Stomach (tissue), 9 donors: ENCODE measurements around the gene POMT1. TPM values are rescaled to one million over a fixed set of nuclear protein-coding genes. Genes with fewer than 3 reads are reported as not detected.
"Not testable (repeated sequence)": the region's sequence is repeated elsewhere in the genome, so short reads cannot be mapped to it uniquely, and the experiment has no call there.

ENCODE experiments used
- DNase-seq, 2 donors: peaks; one replicate each; pipeline versions ENCODE4 v3.0.0 to v3.0.0-alpha.2; 2013 to 2019
- H3K27ac ChIP-seq, 5 donors: fragments of 200-600 bp in 4 of 5; sonication (generic) in 4 of 5; one replicate each; pipeline ENCODE4 v1.5.1; 2013 to 2019; ENCODE audit warnings: mild to moderate bottlenecking in 1 of 5, moderate library complexity in 1 of 5
- H3K27me3 ChIP-seq, 3 donors: fragments of 200-600 bp; sonication (generic); one replicate each; pipeline ENCODE4 v1.5.1; 2017 to 2019; ENCODE audit warnings: mixed run types in 1 of 3
- H3K36me3 ChIP-seq, 4 donors: fragments of 200-600 bp; sonication (generic); 1 replicate in 3 of 4; 2 replicates in 1 of 4; pipeline ENCODE4 v1.5.1; 2016 to 2019
- H3K4me1 ChIP-seq, 4 donors: fragments of 200-600 bp; sonication (generic); one replicate each; pipeline ENCODE4 v1.5.1; 2016 to 2019
- H3K4me3 ChIP-seq, 4 donors: fragments of 200-600 bp; sonication (generic) in 3 of 4; one replicate each; pipeline ENCODE4 v1.5.1; 2016 to 2019; ENCODE audit warnings: mild to moderate bottlenecking in 1 of 4
- H3K9me3 ChIP-seq, 4 donors: fragments of 200-600 bp; sonication (generic); one replicate each; pipeline ENCODE4 v1.5.1; 2016 to 2019
- EP300 ChIP-seq: sonication (generic); formaldehyde crosslinking; IDR thresholded peaks from one replicate; pipeline ENCODE4 v1.6.1; 2017; ENCODE audit warnings: antibody characterized with exemption
- POLR2A ChIP-seq, 4 donors: fragments of 450-650 bp; IDR thresholded peaks; one replicate each; pipeline ENCODE4 v1.6.1; 2016; ENCODE audit warnings: antibody characterized with exemption in 4 of 4, control low read depth in 2 of 4, mild to moderate bottlenecking in 1 of 4, moderate library complexity in 1 of 4
- POLR2AphosphoS5 ChIP-seq, 3 donors: sonication (generic); formaldehyde crosslinking; IDR thresholded peaks; one replicate each; pipeline ENCODE4 v1.6.1; 2016; ENCODE audit warnings: antibody characterized with exemption in 3 of 3
- WGBS, 5 donors: extraction: QIAGEN DNeasy Blood & Tissue Kit in 3 of 5; methylation state at CpG; one replicate each; pipeline versions ENCODE4 v1.1.5 to v1.1.7; 2013 to 2018; 5-methylcytosine and 5-hydroxymethylcytosine counted together
- intact Hi-C: fragments of 100-400 bp; cut with DNase I; formaldehyde crosslinking; loops from one replicate; pipeline ENCODE4 v1.15.1; 2023; ENCODE audit warnings: low total_unique reads
- polyA plus RNA-seq, 3 donors: library from polyadenylated mRNA; stranded (reverse); fragments of 200-250 nt; gene quantifications; one replicate each; pipeline ENCODE4 v1.2.3, GENCODE V29; 2013
- total RNA-seq, 5 donors: library from RNA; depleted of rRNA; stranded (reverse); fragments of >200 nt; gene quantifications; one replicate each; pipeline versions ENCODE4 v1.1.0 to v1.2.3, GENCODE V29; 2014 to 2016
- TF ChIP-seq, protein P1 (sequence below), 7 experiments: fragments of 450-650 bp in 4 of 7; fragments of 200-600 bp in 3 of 7; sonication (generic) in 3 of 7; IDR thresholded peaks; one replicate each; pipeline ENCODE4 v1.5.1; 2016 to 2019; ENCODE audit warnings: antibody characterized with exemption in 7 of 7, control low read depth in 2 of 7, mild to moderate bottlenecking in 1 of 7
- donor health status: healthy with polysubstance abuse.
- donor health status: Bipolar disorder and iron deficiency.
- donor health status: healthy.

Gene POMT1
- total and polyA plus RNA-seq, 8 donors, result 3.5 to 59.7 (median 16.2) TPM

DNA sequence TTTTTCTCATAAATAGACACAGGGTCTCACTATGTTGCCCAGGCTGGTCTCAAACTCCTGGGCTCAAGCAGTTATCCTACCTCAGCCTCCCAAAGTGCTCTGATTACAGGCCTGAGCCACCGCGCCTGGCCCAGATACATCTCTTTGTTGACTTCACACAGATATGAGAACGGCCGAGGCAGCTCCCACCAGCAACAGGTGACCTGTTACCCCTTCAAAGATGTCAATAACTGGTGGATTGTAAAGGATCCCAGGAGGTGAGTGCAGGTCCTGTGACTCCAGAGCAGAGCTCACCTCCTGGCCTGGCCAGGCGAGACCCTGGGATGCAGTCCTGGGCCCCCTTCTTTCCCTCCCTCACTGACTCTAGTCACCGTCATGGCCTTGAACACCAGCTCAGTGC, 9.2 kb downstream of the POMT1 start:
- no peaks in the 10 kb centered on the region for H3K27me3 ChIP-seq
- H3K27ac ChIP-seq, result no peak overlapping the region
- H3K9me3 ChIP-seq, result no peaks in the 10 kb centered on the region
- intact Hi-C loops, result no loop called here
- no peak for DNase-seq
- peaks cover 31 to 95% (median 91%) of the 10 kb centered on the region in 4 donors for H3K36me3 ChIP-seq
- H3K4me3 ChIP-seq, result no peak overlapping the region
- peaks cover 0 to 8% (median 0%) of the 10 kb centered on the region in 4 donors for H3K4me1 ChIP-seq
- 70 to 90% (median 79%) methylated on average over 5 to 6 of the region's 6 CpGs for WGBS, 5 donors
- TF ChIP-seq POLR2AphosphoS5 (IDR thresholded peaks at IDR 0.05), result no peak
- TF ChIP-seq, protein P1, sequence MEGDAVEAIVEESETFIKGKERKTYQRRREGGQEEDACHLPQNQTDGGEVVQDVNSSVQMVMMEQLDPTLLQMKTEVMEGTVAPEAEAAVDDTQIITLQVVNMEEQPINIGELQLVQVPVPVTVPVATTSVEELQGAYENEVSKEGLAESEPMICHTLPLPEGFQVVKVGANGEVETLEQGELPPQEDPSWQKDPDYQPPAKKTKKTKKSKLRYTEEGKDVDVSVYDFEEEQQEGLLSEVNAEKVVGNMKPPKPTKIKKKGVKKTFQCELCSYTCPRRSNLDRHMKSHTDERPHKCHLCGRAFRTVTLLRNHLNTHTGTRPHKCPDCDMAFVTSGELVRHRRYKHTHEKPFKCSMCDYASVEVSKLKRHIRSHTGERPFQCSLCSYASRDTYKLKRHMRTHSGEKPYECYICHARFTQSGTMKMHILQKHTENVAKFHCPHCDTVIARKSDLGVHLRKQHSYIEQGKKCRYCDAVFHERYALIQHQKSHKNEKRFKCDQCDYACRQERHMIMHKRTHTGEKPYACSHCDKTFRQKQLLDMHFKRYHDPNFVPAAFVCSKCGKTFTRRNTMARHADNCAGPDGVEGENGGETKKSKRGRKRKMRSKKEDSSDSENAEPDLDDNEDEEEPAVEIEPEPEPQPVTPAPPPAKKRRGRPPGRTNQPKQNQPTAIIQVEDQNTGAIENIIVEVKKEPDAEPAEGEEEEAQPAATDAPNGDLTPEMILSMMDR (IDR thresholded peaks at IDR 0.05), result no peak

DNA sequence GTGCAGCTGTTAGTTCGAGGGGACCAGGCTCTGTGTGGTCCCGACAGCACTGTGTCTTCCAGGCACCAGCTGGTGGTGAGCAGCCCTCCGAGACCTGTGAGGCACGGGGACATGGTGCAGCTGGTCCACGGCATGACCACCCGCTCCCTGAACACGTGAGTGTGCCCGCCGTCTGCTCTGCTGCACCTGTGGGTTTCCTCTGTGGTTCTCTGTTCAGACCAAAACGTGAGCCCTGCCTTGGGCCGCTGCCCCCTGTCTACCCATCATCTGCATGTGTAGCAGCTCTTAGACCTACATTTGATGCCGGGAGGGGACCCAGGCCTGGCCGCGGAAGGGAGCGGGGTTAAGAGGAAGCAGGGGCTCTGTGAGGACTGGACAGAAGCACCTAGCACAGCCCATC, 10.5 kb downstream of the POMT1 start:
- TF ChIP-seq, protein P1 (IDR thresholded peaks at IDR 0.05), result no peak
- TF ChIP-seq EP300 (no peak), POLR2AphosphoS5 (IDR thresholded peaks at IDR 0.05) (no peak), POLR2A (IDR thresholded peaks at IDR 0.05) (no peak)
- Histone ChIP-seq H3K27me3 (no peaks in the 10 kb centered on the region), H3K9me3 (no peaks in the 10 kb centered on the region), H3K4me1 (peaks cover 0 to 9% (median 4%) of the 10 kb centered on the region in 4 donors), H3K4me3 (no peak overlapping the region), H3K27ac (no peak overlapping the region), H3K36me3 (peaks cover 34 to 95% (median 95%) of the 10 kb centered on the region in 4 donors)
- no peak for DNase-seq
- intact Hi-C loops, result no loop called here
- 89 to 95% (median 91%) methylated on average over 15 of the region's 15 CpGs for WGBS, 5 donors

DNA sequence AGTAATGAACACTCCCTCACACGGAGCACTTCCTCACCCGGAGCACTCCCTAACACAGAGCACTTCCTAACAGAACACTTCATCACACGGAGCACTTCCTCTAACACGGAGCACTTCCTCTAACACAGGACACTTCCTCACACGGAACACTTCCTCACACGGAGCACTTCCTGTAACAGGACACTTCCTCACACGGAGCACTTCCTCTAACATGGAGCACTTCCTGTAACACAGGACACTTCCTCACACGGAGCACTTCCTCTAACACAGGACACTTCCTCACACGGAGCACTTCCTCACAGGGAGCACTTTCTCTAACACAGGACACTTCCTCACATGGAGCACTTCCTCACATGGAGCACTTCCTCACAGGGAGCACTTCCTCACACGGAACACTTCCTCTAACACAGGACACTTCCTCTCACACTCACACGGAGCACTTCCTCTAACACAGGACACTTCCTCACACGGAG, 12.9 kb downstream of the POMT1 start:
- peaks cover 0 to 13% (median 4%) of the 10 kb centered on the region in 4 donors for H3K4me1 ChIP-seq
- H3K4me3 ChIP-seq, H3K27ac ChIP-seq, DNase-seq, H3K9me3 ChIP-seq, intact Hi-C loops, H3K27me3 ChIP-seq: not testable (repeated sequence)
- H3K36me3 ChIP-seq, result peaks cover 53 to 100% (median 99%) of the 10 kb centered on the region in 4 donors
- 80 to 88% (median 84%) methylated on average over 7 to 12 of the region's 12 CpGs for WGBS, 5 donors

DNA sequence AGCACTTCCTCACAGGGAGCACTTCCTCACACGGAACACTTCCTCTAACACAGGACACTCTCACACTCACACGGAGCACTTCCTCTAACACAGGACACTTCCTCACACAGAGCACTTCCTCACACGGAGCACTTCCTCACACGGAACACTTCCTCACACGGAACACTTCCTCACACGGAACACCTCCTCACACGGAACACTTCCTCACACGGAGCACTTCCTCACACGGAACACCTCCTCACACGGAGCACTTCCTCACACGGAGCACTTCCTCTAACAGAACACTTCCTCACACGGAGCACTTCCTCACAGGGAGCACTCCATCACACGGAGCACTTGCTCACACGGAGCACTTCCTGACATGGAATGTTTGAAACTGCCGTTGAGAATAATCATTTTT, 13.4 kb downstream of the POMT1 start:
- intact Hi-C loops, result no loop called here
- Histone ChIP-seq H3K27me3 (no peaks in the 10 kb centered on the region), H3K27ac (no peak overlapping the region), H3K4me3 (no peak overlapping the region), H3K9me3 (no peaks in the 10 kb centered on the region), H3K4me1 (peaks cover 0 to 13% (median 4%) of the 10 kb centered on the region in 4 donors), H3K36me3 (peaks cover 53 to 100% (median 99%) of the 10 kb centered on the region in 4 donors)
- no peak for DNase-seq
- no peak for TF ChIP-seq POLR2A (IDR thresholded peaks at IDR 0.05)
- TF ChIP-seq, protein P1 (IDR thresholded peaks at IDR 0.05), result no peak
- no peak for TF ChIP-seq POLR2AphosphoS5 (IDR thresholded peaks at IDR 0.05)
- TF ChIP-seq EP300, result no peak
- WGBS, 5 donors, result 79 to 91% (median 83%) methylated on average over 6 to 15 of the region's 15 CpGs

DNA sequence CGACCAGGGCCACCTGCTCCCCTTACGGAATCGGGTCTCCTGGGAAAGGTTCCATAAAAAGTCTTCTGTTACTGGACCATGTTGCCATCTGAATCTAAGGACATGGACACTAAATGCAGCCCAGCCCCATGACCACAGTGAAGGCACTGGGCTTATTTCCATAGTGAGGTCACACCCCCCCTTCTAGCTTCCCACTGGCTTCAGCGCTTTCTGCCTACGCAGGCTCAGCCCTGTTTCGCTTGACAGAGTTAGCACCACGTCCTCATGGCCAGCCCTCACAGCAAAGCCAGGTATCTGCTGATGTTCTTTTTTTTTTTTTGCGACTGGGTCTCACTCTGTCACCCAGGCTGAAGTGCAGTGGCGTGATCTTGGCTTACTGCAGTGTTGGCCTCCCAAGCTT, 14.2 kb downstream of the POMT1 start:
- TF ChIP-seq POLR2A (IDR thresholded peaks at IDR 0.05) (no peak), EP300 (no peak), POLR2AphosphoS5 (IDR thresholded peaks at IDR 0.05) (no peak)
- TF ChIP-seq, protein P1 (IDR thresholded peaks at IDR 0.05), result no peak
- Histone ChIP-seq H3K4me1 (peaks cover 0 to 13% (median 0%) of the 10 kb centered on the region in 4 donors), H3K9me3 (no peaks in the 10 kb centered on the region), H3K27me3 (no peaks in the 10 kb centered on the region), H3K4me3 (no peak overlapping the region), H3K36me3 (peaks cover 59 to 100% (median 99%) of the 10 kb centered on the region in 4 donors), H3K27ac (peak overlapping the region in 1 of 5 donors; percentile 65)
- intact Hi-C loops, result no loop called here
- DNase-seq, result no peak
- 93 to 98% (median 96%) methylated on average over 9 of the region's 9 CpGs for WGBS, 5 donors
